GM21423 (cell line): ENCODE results near the gene PHF21B.
"Not testable (repeated sequence)": the region's sequence is repeated elsewhere in the genome, so short reads cannot be mapped to it uniquely, and the experiment has no call there.

Experiments
- ATAC-seq: cut with Tn5 transposase; IDR thresholded peaks from one replicate; pipeline ENCODE4 v1.9.1; 2021; ENCODE audit warnings: mild to moderate bottlenecking, moderate library complexity; ENCODE audit not compliant: unreplicated experiment

PHF21B gene

DNA sequence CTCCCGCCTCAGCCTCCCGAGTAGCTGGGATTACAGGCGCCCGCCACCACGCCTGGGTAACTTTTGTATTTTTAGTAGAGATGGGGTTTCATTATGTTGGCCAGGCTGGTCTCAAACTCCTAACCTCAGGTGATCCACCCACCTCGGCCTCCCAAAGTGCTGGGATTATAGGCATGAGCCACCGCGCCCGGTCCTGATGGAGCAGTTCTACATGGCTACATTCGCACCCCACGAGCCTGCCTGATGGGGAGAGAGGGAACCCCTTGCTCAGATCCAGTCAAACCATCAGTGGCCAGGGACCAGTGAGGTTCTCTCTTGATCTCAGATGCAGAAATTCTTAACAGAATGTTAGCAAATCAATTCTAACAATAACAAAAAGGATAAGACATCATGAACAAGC lies 88.0 kb downstream of the PHF21B start:
- not testable (repeated sequence) for ATAC-seq

DNA sequence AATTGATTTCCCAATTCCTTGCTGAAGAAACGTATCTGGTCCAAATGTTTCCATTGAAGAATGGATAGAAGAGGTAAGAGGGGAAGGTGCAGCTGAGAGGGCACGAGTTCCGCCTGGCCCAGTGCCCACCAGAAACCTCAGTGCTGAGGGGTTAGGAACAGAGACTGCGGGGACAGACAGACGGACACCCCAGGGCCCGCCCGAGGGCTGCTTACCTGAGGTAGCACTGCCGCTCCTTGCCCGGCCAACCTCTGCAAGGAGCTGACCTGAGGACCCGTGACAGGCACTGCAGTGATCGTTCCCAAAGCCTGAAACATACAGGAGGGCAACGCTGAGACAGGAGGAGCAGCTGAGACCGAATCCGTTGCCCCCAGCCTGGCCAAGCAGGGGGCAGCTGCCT lies 89.6 kb downstream of the PHF21B start:
- no peak for ATAC-seq

DNA sequence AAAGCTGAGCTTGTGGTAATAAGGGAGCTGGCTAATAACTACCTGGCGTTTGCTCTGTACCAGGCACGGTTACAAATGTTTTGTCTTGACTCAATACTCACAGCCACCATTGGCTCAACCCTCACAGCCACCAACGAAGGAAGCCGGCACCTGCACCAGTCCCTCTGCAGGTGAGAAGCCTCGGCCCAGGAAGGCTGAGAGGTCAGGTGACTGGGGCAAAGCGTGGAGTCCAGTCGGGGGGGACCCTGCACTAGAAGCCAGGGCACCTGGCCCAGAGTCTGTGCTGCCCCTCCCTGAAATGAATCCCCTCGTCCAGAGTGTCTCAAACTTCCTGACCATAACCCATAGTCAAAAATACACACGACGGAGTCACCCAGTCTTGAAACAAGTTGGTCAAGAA lies 90.1 kb downstream of the PHF21B start:
- no peak for ATAC-seq

DNA sequence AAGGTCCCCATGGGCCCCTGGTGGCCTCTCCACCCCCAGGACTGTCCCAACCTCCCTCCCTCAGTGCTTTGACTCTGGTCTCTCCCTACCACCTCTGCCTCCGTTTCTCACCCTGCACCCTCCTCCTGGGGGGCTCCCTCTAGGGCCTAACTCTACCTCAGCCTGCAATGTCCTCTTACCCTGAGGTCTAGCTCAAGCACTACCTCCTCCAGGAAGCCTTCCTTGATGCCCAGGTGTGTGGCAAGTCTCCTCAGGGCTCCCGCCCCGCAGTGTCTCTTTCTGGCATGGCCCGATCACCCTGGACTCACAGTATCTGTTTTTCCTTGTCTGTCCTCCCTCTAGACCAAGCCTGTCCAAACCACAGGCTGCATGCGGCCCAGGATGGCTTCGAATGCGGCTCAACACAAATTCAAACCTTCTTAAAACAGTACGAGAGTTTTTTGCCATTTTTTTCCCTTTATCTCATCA lies 90.8 kb downstream of the PHF21B start:
- ATAC-seq = no peak

DNA sequence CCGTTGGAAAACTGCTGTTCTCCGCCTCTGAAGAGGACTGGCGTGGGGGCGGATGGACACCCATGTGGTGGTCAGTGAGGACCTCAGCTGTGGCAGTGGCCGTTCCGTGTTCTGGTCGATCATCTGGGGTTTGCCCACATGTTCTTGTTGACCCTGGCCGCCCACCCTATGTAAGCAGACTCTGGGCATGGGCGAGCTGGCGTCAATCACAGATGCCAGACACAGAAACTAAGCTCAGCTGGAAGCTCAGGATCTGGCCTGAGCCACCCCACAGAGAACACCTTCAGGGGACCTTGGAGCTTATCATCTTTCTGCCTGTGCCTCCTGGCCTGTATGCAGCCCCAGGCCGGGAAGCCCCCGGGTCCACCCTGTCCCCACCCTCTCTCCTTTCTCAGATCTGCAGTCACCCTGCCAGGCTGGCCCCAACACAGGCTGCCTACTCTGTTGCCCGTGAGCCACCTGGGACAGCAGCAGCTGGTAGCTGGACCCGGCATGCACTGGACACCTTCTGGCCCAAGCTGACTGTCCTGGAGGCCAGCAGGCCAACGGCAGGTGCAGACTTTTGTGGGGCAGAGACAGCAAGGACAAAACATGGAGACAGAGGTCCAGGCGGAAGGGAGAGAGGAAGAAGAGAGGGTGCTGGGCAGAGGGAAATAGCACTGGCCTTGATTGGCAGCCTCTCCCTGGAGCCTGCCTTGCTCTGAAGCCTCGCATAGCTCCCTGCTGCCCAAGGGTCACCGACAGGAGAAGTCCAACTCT lies 91.5 kb downstream of the PHF21B start:
- no peak for ATAC-seq

DNA sequence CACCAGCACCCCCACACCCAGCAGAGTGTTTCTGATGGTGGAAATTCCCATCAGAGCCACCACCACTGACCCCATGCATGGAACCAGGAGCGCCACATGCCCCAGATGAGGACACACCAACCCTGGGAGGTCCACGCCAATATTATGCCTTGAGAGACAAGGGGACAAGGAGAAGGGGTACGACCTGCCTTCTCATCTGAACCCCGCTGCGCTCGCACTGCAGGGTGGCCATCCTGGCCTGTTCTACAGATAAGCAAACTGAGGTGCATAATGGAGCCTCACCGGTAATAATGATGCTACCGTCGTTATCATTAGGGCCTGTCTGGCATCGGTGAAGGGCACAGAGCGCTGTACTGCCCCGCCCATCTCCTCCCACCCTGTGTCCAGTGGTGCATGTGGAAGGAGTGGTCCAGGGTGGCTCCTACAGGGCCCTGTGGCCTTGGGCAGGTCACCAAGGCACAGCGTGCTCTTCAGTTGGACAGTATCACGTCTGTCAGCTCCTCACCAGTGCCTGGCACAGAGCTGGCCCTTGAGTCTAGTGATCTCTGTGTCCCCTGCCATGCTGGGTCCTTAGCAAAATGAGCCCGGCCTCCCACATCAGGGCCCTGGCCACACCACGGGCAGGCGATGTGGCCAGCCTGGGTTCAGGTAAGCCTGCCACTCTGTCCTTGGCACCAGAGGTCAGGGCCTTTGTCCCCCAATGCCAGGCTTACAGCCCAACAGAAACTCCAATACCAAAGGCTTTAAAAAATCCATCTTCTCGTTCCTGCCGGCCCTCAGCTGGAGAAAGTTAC lies 92.2 kb downstream of the PHF21B start:
- ATAC-seq = no peak

DNA sequence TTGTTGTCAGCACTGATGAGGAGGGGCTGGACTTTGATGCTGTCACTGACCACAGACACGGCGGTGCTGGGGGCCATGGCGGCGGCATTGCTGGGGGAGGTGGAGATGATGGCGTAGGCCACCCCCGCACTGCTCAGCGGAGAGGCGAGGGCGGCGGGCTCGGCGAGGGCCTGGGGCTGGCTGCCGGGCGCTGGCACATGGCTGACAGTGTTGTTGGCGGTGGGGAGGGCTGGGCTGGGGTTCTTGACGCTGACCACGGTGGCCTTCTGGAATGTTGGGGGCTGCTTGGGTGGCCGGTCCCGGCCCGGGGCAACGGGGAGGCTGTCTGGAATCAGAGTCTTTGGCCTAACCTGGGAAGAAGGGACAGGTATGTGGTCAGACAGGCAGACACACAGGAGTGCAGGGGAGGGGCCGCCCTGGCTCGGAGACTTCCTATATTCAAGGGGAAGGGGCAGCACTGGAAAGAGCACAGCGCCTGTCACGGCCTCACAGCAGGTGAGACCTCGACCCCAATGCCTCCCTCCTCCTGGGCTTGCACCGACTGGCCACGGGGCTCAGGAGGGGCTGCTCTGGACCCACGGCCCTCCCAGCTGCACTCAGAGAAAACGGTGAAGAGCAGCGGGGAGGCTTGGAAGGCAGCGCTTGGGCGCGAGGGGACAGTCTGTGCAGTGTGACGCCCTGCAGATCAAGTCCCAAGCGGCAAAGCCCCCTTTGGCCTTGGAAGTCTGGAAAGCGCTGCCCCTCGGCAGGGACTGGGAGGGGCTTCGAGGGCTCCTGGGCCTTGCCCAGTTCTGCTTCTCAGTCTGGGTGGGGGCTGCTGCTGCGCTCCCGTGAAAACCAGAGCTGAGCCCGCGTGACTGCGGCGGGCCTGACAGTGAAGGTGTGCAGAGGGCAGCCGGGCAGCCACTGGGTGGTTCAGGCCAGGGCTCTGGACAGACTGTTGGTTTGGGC lies 93.2 kb downstream of the PHF21B start:
- ATAC-seq = no peak

DNA sequence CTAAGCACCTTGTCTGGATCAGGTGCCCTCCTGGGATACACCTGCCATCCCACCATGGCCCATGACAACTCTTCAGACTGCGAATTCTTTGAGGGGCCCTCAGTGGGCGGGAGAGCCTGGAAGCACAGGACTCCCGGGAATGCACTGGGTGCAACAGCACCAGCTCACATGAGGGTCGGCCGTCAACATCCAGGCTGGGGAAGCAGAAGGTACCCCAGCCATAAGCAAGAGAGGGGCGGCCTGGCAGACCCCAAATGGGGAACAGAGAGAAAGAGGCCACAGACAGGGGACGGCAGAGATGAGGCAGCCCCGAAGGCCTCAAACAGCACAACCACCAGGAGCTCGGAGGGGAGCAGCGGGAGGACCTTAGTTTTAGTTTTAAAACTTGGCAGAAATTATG lies 94.4 kb downstream of the PHF21B start:
- no peak for ATAC-seq

DNA sequence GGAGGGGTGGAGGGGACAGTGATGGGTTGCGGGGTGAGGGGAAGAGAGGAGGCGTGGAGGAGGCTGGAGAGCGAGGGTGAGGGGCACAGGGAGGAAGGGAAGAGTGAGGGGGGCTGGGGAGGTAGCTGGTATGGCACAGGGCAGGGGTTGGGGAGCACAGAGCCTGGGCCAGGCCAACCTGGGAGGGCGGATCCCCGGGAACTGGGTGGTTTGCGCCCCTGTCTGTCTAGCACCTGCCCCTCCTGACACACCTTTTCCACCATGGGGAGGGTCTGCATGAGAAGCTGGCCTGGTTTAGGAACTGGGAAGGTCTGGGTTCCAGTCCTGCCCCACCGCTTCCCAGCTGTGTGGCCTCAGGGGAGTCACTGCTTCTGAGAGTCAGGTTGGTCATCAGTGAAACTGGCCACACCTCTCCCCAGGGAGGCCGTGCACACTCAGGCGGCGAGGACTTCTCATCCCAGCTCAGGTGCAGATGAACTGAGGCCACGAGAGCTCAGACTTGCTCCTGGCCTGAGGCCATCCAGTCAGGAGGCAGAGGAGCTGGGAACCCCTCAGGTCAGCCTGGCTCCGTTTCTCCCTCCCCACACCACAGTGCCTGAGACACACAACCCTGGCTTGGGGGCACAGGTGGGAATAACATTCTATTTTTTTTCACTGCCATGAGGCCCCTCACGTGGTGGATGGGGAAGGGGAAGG lies 95.6 kb downstream of the PHF21B start:
- ATAC-seq = no peak

DNA sequence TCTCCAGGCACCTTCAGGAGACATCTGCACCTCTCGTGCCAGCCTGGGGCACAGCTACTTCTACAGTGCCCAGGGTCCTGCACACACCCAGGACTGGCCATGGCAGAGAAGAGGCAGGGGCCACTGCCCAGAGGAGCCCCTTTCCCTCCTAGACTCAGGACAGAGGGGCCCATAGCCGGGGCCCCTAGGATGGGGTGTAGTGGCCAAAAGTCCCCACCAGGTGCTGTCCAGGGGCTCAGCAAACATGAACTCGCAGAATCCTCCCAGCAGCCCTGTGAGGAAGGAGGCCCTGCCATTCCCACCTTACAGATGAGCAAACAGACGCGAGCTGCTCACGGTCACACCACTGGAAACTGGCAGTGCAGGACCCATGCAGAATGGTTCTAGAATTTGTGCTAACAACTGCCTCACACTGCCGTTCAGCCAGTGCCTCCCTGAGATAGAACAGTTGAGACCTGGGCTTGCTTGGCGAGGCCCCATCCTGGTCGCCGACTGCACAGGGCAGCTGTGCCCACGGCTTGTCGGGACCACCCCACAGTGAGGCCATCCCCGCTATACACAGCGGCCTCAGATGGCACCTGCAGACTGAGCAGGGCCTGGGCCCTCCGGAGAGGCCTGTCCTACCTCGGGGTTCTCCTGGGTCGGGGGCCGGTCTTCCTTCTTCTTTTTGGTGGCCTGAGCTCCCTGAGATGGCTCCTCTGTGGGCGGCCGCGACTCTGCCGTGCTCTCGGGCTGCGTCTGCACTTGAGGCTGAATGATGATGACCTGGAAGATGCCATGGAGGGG lies 96.4 kb downstream of the PHF21B start:
- ATAC-seq = no peak

DNA sequence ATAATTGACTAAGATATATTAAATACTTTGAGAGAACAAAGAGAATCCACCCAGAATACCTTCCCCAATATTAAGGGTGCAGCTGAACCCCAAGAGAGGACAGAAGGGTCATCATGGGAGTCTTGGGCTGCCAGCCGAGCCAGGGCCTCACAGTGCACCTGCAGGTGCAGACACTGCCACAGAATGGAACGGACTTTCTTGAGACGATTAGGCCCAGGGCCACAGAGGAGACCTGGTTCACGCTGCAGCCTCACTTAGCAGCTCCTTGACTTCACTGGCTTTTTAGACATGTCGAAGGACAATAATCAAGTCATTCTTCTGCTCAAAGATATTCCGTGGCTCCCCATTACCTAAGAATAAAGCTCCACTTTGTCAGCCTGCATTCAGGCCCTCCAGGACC lies 100.6 kb downstream of the PHF21B start:
- no peak for ATAC-seq

DNA sequence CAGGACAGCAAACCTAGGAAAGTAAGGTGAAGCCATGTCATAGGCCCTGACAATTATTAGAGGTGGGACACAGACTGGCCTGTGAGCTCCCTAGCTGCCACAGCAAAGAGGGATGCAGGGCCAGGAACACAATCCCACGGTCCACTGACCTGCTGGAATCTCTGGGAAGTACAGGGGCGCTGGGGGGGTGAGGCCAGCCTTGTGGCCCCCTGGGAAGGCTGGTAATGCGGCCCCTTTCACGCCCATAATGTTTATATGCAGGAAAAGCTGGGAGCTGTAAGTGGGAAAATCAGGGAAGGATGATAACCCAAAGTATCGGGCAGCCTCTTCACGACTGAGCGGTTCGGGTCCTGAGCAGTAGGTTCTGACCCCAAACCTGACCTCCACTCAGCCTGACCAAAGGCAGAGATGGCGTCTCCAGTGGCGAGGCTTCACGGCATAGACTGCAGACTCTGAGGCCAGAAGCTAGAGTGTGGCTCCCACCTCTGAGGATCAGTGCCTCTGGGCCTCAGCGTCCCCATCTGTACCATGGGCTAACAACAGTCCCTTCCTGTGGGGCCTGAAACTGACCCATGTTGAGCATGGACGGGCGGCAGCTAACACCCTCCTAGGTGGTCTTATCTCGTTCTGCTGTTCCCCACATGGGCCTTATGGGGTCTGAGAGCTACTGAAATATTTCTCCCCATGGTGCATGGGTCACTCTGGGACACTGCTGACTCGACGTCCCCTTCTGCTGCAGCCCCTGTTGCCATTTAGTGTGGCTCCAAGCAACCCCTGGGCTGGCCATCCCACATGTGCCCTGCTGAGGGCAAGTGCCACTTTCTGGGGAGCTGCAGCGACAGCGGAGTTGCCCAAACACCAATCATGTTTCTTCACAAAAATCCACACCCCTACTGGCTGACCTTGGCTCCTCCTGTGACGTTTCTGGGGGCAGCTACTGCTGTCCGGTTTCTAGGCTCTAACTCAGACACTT lies 101.8 kb downstream of the PHF21B start:
- no peak for ATAC-seq

DNA sequence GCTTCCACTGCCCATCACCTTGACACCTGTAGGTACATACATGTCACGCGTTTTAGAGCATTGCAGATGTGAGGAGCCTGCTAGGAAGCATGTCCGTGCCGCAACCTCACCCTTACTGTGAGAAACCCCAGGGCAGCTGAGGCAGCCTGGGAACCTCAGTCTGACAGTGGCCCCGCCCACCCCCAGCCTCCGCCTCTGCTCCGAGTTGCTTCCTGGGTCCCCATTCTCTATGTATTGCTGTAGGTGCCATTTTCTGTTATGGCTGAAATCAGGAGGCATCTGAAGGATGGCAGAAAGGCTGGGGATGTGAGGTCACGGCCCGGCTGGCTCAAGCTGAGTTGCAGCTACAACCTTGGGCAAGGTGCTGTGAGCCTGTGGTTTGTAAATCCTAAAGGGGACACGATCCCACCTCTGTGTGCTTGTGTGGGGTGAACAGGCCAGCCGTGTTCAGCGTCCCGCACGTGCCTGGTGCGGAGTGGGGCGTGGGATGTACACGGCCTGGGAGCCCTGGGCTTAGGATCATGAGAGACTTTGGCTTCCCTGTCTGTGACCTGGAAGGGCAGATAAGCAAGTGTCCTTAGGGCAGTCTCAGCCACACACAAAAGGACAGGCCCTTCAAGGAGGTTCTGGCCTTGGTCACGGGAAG lies 102.7 kb downstream of the PHF21B start:
- no peak for ATAC-seq

DNA sequence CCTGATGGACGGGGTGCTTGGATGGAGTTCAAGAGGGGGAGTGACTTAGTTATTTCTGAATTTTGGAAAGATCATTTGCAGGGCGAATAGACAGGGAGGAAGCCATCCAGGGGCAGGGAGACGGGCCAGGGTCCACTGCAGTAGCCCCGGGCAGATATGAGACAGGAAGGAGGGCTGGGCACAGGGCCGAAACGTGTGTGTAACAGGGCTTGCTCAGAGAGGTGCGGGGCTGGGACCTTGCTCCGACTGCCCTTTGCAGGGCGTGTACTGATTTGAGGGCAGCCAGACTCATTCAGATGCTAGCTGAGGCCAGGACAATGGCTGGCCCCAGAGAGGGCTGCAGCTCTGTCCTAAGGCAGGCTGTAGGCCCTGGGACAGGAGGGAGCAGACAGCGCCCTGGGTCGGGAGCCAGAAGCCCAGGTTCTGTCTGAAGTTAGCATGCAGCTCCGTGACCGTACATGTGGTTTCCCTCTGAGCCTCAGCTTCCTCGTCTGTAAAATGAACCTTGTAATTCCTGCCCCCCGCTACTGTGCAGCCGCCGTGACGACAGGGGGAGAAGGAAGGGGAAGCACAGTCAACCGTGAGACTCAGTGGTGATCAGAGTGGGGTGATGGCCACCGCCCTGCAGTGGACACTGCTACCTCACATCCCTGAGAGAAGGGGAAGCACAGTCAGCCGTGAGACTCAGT lies 103.4 kb downstream of the PHF21B start:
- no peak for ATAC-seq

DNA sequence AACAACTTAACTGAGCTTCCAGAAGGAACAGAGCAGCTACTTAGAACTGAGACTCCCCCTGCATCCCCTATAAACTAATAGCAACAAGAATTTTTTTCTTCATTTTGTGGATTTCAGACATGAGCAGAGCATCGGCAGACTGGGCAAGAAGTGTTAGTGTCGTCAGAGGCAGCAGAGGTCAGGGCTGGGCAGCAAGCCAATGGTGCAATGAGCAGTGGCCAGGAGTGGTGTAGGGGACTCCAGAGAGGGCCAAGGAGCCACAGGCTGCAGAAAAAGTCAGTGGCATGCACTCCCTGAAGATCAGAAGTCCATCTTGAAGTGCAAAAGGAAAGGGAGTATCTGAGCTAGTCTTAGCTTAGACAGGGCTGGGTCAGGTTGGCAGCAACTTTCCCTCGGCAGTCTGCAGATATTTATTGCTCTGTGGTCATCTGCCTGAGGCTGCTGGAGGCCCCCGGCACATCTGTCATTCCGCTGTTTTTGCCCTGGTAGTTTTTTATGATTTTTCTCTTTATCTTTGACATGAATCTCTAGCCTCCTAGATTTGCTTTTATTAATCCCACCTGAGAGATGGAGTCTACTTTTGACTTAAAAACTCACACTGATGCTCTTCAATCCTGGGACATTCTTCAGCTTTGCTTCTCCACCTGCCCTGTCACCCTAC lies 105.2 kb downstream of the PHF21B start:
- ATAC-seq = not testable (repeated sequence)

DNA sequence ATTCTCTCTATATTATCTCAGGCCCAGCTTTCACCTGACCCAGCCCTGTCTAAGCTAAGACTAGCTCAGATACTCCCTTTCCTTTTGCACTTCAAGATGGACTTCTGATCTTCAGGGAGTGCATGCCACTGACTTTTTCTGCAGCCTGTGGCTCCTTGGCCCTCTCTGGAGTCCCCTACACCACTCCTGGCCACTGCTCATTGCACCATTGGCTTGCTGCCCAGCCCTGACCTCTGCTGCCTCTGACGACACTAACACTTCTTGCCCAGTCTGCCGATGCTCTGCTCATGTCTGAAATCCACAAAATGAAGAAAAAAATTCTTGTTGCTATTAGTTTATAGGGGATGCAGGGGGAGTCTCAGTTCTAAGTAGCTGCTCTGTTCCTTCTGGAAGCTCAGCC lies 106.6 kb downstream of the PHF21B start:
- not testable (repeated sequence) for ATAC-seq

DNA sequence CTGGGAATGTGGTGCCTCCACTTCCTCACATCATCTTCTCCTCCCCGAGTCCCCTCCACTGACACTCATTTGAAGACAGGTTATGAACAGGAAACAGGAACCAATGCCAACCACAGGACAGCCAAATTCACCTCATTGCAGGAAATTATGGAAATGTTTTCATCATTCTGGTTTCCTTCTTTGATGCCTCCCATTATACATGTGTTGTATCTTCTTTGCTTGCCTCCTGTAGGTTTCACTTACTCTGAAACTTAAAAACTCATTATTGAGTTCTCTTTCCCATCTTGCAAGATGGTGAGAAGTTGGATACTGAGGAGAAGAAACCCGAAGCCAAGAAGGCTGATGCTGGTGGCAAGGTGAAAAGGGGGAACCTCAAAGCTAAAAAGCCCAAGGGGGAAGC lies 108.5 kb downstream of the PHF21B start:
- ATAC-seq = no peak
